Gastrocnemius medialis (tissue), 4 donors: ENCODE results near the gene SEMA3D. TPM values are rescaled to one million over a fixed set of nuclear protein-coding genes. Genes with fewer than 3 reads are reported as not detected.

Experiments
- ATAC-seq, 2 donors: fragments of 150-250 bp; one replicate each; pipeline ENCODE4 v1.9.1; 2016
- DNase-seq, 2 donors: peaks; one replicate each; pipeline ENCODE4 v3.0.0-alpha.2; 2019
- H3K27ac ChIP-seq, 4 donors: fragments of 200-600 bp; sonication (generic); 1 replicate in 1 of 4; 2 replicates in 3 of 4; pipeline ENCODE4 v1.5.1; 2016 to 2018; ENCODE audit warnings: mild to moderate bottlenecking in 2 of 4, moderate library complexity in 1 of 4
- H3K27me3 ChIP-seq, 3 donors: fragments of 200-600 bp; sonication (generic) in 2 of 3; 1 replicate in 1 of 3; 2 replicates in 2 of 3; pipeline versions ENCODE4 v1.5.1 to v1.6.0; 2016 to 2019; ENCODE audit warnings: mild to moderate bottlenecking in 1 of 3, moderate library complexity in 1 of 3
- H3K36me3 ChIP-seq, 2 donors: fragments of 200-600 bp; sonication (generic) in 1 of 2; one replicate each; pipeline ENCODE4 v1.5.1; 2017 to 2018
- H3K4me1 ChIP-seq, 2 donors: fragments of 200-600 bp; sonication (generic) in 1 of 2; one replicate each; pipeline ENCODE4 v1.5.1; 2016 to 2017; ENCODE audit warnings: mild to moderate bottlenecking in 2 of 2
- H3K4me3 ChIP-seq, 4 donors: fragments of 200-600 bp; sonication (generic) in 3 of 4; 1 replicate in 1 of 4; 2 replicates in 3 of 4; pipeline ENCODE4 v1.5.1; 2016 to 2019; ENCODE audit warnings: mild to moderate bottlenecking in 2 of 4
- H3K9me3 ChIP-seq, 3 donors: fragments of 200-600 bp; sonication (generic) in 2 of 3; 1 replicate in 1 of 3; 2 replicates in 2 of 3; pipeline ENCODE4 v1.5.1; 2016 to 2019
- CTCF ChIP-seq, 5 experiments: fragments of 450-650 bp in 3 of 5; fragments of 200-600 bp in 2 of 5; sonication (generic) in 2 of 5; IDR thresholded peaks in 4 of 5; conservative IDR thresholded peaks in 1 of 5; 1 replicate in 4 of 5; 2 replicates in 1 of 5; pipeline ENCODE4 v1.5.1; 2016 to 2019; ENCODE audit warnings: antibody characterized with exemption in 5 of 5, mild to moderate bottlenecking in 3 of 5, moderate library complexity in 3 of 5
- POLR2A ChIP-seq, 2 donors: fragments of 450-650 bp; IDR thresholded peaks; one replicate each; pipeline ENCODE4 v1.6.1; 2017; ENCODE audit warnings: antibody characterized with exemption in 2 of 2, mild to moderate bottlenecking in 2 of 2, moderate library complexity in 2 of 2
- in situ Hi-C, 4 donors: fragments of 200-750 bp; cut with MboI; loops; one replicate each; pipeline versions ENCODE4 v1.15.0 to v1.8.0; 2017; ENCODE audit warnings: low sequenced_read_pairs in 4 of 4
- intact Hi-C: fragments of 100-400 bp; cut with DNase I; formaldehyde crosslinking; loops from one replicate; pipeline ENCODE4 v1.15.1; 2023; ENCODE audit warnings: low total_unique reads
- total RNA-seq, 4 donors: library from RNA; depleted of rRNA; stranded (reverse); fragments of >200 nt; gene quantifications; one replicate each; pipeline versions ENCODE4 v1.1.0 to v1.2.3, GENCODE V29; 2016

SEMA3D gene
- total RNA-seq, 4 donors from 2014 or later, result 0.75 TPM; not detected in 3

- in situ Hi-C loops, result no loop called here
- H3K27ac ChIP-seq, result no peak overlapping the region
- DNase-seq (no peak), ATAC-seq (no peak)
- no peak for TF ChIP-seq POLR2A (IDR thresholded peaks at IDR 0.05)
- no peak for TF ChIP-seq CTCF (IDR thresholded peaks at IDR 0.05 in 4 of 5, conservative IDR thresholded peaks at IDR 0.05 in 1 of 5)
- H3K27me3 ChIP-seq, result no peaks in the 10 kb centered on the region
- H3K4me1 ChIP-seq, result no peaks in the 10 kb centered on the region
- no peaks in the 10 kb centered on the region for H3K9me3 ChIP-seq
- H3K36me3 ChIP-seq, result no peaks in the 10 kb centered on the region
- H3K4me3 ChIP-seq, result no peak overlapping the region
- intact Hi-C loops, result no loop called here
These were observed 96.7 kb downstream of the SEMA3D start for GRCh38 chr7:85090143-85090542.

- DNase-seq (no peak), ATAC-seq (no peak)
- Histone ChIP-seq H3K36me3 (no peaks in the 10 kb centered on the region), H3K27ac (no peak overlapping the region), H3K4me3 (no peak overlapping the region), H3K27me3 (no peaks in the 10 kb centered on the region), H3K9me3 (no peaks in the 10 kb centered on the region), H3K4me1 (no peaks in the 10 kb centered on the region)
- in situ Hi-C loops (no loop called here), intact Hi-C loops (no loop called here)
- no peak for TF ChIP-seq CTCF (IDR thresholded peaks at IDR 0.05 in 4 of 5, conservative IDR thresholded peaks at IDR 0.05 in 1 of 5)
- no peak for TF ChIP-seq POLR2A (IDR thresholded peaks at IDR 0.05)
These were observed 105.0 kb downstream of the SEMA3D start for GRCh38 chr7:85081846-85082245.

GRCh38 chr7:85081392-85081791, 105.5 kb downstream of the SEMA3D start:
- TF ChIP-seq CTCF (IDR thresholded peaks at IDR 0.05 in 4 of 5, conservative IDR thresholded peaks at IDR 0.05 in 1 of 5), result no peak
- ATAC-seq, result no peak
- in situ Hi-C loops (no loop called here), intact Hi-C loops (no loop called here)
- no peaks in the 10 kb centered on the region for H3K9me3 ChIP-seq
- DNase-seq, result no peak
- no peaks in the 10 kb centered on the region for H3K4me1 ChIP-seq
- no peaks in the 10 kb centered on the region for H3K27me3 ChIP-seq
- H3K36me3 ChIP-seq, result no peaks in the 10 kb centered on the region
- no peak overlapping the region for H3K27ac ChIP-seq
- no peak overlapping the region for H3K4me3 ChIP-seq

- intact Hi-C loops (no loop called here), in situ Hi-C loops (no loop called here)
- Histone ChIP-seq H3K4me3 (no peak overlapping the region), H3K27ac (no peak overlapping the region), H3K36me3 (no peaks in the 10 kb centered on the region), H3K4me1 (no peaks in the 10 kb centered on the region), H3K9me3 (no peaks in the 10 kb centered on the region), H3K27me3 (no peaks in the 10 kb centered on the region)
- no peak for DNase-seq
- TF ChIP-seq CTCF (IDR thresholded peaks at IDR 0.05 in 4 of 5, conservative IDR thresholded peaks at IDR 0.05 in 1 of 5) (no peak), POLR2A (IDR thresholded peaks at IDR 0.05) (no peak)
- ATAC-seq, result no peak
These were observed 107.4 kb downstream of the SEMA3D start for GRCh38 chr7:85079434-85079833.

- Histone ChIP-seq H3K36me3 (no peaks in the 10 kb centered on the region), H3K9me3 (no peaks in the 10 kb centered on the region), H3K4me1 (no peaks in the 10 kb centered on the region), H3K4me3 (no peak overlapping the region), H3K27me3 (no peaks in the 10 kb centered on the region), H3K27ac (no peak overlapping the region)
- intact Hi-C loops, result no loop called here
- TF ChIP-seq POLR2A (IDR thresholded peaks at IDR 0.05) (no peak), CTCF (IDR thresholded peaks at IDR 0.05 in 4 of 5, conservative IDR thresholded peaks at IDR 0.05 in 1 of 5) (no peak)
- ATAC-seq (no peak), DNase-seq (no peak)
- in situ Hi-C loops, result no loop called here
These were observed 108.7 kb downstream of the SEMA3D start for GRCh38 chr7:85078181-85078580.
